HG02588 (cell line): ENCODE data around the gene VTI1A.
"Not testable (repeated sequence)": the region's sequence is repeated elsewhere in the genome, so short reads cannot be mapped to it uniquely, and the experiment has no call there.

Experiments used
- ATAC-seq: cut with Tn5 transposase; IDR thresholded peaks from one replicate; pipeline ENCODE4 v1.9.1; 2021; ENCODE audit warnings: mild to moderate bottlenecking, moderate library complexity; ENCODE audit not compliant: unreplicated experiment

The VTI1A gene

DNA sequence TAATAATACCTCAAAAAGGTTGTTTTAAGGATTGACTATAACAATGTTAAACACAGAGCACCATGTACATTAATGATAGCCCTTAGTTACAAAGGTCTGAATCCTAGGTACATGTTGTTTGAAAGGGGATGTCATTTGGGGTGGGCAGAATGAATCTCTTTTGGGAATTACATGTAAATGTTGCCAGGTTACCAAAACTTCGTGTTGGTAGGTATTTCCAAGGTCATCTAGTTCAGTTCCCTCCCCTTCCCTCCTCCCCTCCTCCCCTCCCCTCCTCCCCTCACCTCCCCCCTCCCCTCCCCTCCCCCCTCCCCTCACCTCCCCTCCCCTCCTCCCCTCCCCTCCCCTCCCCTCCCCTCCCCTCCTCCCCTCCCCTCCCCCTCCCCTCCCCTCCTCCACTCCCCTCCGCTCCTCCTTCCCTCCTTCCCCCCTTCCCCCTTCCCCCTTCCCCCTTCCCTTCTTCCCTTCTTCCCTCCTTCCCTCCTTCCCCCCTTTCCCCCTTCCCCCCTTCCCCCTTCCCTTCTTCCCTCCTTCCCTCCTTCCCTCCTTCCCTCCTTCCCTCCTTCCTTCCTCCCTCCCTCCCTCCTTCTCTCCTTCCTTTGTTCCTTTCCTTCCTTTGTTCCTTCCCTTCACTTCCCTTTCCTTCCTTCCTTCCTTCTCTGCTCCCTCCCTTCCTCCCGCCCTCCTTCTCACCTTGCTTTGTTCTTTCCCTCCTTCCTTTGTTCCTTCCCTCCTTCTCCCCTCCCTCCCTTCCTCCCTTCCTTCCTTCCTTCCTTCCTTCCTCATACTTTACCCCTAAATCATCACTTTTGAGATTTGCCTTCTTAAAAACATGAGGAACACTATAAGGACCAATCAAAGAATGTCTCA is 8.1 kb downstream of the VTI1A start:
- no peak for ATAC-seq

- no peak for ATAC-seq
These were observed 9.5 kb downstream of the VTI1A start for GRCh38 chr10:112456533-112456932.

GRCh38 chr10:112460366-112460765 is 13.4 kb downstream of the VTI1A start:
- no peak for ATAC-seq

DNA sequence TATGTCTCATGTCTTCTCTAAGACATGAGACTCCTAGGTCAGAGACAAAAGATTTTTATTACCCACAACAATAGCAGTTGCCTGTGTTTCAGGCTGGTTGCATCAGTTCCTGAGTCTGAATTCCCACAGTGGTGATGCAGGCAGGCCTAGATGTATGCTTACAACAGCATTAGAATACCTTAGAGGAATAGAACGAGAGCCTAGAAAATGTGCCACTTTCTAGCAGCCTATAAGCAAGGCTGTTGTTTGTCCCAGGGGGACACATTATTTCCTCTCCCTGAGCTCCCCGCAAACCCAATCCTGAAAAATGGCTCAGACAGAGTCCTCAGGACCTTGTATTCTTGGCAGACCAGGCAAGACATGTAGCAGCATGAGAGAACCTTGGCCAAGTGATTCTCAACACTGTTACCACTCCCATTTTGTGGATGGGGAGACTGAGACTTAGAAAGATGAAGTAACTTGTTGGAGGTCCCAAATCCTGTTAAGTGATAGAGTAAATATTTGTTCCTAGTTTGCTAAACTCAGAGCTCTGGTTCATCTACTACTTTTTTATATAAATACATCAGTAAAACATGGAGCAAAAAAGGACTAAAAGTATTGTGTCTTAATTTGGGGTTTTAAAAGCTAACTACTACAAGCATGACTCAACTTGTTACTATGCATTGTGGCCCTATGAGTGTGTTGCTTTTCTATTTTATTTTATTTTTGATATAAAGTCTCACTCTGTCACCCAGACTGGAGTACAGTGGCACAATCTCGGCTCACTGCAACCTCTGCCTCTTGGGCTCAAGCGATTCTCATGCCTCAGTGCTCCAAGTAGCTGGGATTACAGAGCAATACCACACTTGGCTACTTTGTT is 14.2 kb downstream of the VTI1A start:
- ATAC-seq = no peak

DNA sequence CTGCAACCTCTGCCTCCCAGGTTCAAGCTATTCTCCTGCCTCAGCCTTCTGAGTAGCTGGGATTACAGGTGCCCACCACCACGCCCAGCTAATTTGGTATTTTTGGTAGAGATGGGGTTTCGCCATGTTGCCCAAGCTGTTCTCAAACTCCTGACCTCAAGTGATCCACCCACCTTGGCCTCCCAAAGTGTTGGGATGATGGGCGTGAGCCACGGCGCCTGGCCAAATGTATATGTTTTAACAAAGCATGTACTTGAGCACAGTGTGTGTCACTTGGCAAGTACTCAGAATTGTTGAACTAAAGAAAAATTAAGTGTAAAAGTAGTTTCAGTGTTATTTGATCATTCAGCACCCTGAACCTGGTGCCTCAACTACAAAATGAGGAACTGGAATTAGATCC is 17.1 kb downstream of the VTI1A start:
- not testable (repeated sequence) for ATAC-seq

GRCh38 chr10:112465299-112465883 is 18.4 kb downstream of the VTI1A start:
- no peak for ATAC-seq

DNA sequence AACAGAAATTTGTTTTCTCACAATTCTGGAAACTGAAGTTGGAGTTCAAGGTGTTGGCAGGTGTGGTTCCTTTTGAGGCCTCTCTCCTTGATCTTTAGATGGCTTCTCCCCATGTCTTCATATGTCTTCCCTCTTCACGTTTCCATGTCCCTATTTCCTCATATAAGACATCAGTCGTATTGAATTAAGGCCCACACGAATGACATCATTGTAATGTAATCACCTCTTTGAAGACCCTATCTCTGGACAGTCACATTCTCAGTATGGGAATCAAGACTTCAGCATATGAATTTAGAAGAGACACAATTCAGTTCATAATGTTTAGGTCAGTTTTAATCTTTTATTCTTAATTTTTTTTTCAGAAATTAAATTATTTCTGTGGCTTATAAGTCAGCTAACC is 19.8 kb downstream of the VTI1A start:
- ATAC-seq = no peak

- no peak for ATAC-seq
These were observed 20.6 kb downstream of the VTI1A start for GRCh38 chr10:112467541-112468075.

DNA sequence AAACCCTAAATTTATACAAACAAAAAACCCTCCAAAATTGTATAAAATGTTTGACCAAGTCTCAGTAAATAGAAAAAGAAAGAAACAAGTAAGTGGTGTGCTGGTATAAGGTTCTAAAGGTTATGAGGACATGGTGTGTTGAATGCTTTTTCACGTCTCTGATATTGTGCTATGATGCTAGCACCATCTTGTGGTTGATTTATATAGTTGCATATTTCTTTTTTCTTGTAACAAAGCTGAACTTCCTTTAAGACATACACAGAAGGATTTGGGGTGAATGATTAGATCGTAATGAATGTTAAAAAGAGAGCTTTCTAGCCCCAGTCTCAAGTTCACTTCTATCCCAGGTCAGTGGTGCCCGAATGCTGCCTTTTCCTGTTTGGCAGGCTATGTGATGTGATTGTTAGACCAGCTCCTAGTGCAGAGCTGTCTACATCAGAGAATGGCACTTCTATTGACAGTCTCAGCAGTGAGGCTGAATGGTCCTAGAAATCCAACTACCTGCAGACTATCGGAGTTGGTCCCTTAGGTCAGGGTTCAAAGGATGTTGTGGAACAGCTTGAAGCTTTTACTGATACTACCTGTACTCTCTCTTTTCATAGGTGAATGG is 25.0 kb downstream of the VTI1A start:
- no peak for ATAC-seq

DNA sequence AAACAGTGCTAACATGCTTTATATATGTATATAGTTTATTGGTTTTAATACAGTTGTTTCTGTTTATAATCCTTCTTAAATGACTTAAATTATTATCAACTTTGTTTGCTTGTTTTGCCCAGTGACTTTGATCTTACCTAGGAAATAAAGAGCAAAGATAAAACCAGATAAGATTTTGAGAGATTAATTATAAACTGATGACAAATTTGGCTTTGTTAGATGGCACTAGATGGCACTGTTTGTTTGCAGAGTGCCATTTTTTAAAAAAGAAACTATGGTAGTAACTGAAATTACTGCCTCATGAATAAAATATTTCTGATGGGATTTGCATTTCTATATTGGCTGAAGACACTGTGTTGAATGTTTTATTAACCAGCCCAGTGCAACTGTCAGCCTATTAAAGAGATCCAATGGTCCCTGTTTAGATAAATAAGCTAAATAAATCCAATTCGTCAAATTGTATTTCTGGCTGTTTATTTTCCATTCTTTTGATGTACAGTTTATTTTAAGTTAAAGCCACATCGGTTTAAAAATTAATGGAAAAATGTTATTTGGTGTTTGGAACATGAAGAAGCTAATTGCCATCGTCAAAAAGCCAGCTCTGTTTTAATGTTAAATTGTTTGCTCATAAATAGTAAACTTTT is 28.7 kb downstream of the VTI1A start:
- ATAC-seq = no peak

DNA sequence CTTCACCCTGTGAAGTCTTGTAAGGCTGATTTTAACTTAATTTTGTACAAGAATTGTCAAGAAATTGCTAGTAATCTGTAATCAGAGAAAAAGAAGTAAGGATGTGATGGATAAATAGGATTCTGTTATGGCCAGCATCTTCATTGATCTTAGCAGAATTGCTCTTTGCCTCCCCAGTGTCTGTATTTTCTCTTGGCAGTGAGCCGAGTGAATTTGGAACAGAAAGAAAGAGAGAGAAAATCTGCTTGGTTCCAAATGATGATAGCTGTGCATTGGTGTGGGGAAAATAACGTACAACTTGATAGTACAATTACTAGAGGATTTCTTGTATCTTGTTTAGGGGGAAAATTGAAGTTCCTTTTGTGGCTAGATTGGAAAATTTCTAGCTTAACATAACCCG is 34.6 kb downstream of the VTI1A start:
- no peak for ATAC-seq

DNA sequence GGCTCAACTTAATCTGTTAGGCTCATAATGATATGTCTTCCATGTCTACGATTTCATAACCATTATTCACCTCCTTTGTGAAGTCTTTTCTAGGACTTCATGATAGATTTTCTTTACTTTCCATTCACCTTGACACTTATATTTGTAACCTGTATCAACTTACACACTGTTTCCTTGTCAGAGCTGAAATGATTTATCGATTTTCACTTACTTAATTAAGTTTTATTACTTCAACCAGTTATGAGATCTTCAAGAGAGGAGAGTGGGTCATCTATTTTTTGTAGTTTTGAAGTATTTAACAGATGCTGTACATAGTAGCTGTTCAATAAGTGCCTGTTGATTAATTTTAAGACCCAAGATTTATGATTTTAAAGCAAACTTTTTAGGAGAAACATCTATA is 37.4 kb downstream of the VTI1A start:
- ATAC-seq = no peak

DNA sequence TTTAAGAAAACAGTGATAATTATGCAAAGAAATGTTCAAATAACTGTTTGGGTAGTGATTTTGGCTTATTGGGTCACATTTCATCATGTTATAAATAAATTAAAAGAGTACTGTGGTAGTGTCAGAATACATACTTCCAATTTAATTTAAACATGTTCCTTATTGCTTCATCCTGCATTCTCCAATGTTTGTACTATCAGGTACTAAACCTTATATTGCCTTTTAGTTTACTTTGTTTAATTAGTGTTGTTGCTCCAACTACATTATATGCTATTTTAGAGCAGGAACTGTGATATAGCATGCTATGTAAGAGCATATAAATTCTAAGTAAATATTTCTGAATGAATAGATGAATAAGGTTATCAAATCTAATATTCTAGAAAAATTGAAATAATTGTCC is 40.9 kb downstream of the VTI1A start:
- ATAC-seq = no peak

GRCh38 chr10:112490545-112490944 is 43.5 kb downstream of the VTI1A start:
- no peak for ATAC-seq

- ATAC-seq = no peak
These were observed 44.1 kb downstream of the VTI1A start for GRCh38 chr10:112491144-112491543.

- ATAC-seq = no peak
These were observed 45.7 kb downstream of the VTI1A start for GRCh38 chr10:112492736-112493135.

DNA sequence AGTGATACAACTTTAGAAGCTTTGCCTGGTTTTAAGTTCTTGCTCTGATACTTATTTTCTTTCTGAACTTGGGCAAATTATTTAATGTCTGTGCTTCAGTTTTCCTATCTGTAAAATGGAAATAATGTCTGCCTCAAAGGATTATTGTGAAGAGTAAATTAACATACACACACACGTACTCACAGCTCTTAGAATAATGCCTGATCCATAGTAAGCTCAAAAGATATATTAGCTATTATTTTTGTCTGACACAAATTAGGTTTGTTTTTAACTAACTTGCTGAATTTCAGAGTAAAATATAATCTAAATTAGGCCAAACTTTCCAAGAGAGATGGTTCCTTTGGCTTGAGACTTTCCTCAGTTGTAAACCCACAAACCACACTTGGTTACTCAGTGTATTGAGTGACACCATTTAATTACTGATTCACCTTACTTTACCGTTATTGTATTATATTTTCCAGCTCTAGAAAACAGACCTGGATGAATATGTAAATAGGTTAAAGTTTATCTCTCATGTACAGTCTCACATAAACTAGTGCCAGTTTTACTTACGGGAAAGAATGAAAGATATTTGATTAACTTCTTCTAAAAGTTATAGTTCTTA is 50.4 kb downstream of the VTI1A start:
- no peak for ATAC-seq

GRCh38 chr10:112498806-112499205 is 51.8 kb downstream of the VTI1A start:
- ATAC-seq = no peak

- ATAC-seq = not testable (repeated sequence)
These were observed 53.0 kb downstream of the VTI1A start for GRCh38 chr10:112499985-112500384.

GRCh38 chr10:112502536-112502935 is 55.5 kb downstream of the VTI1A start:
- ATAC-seq = no peak
